Calu3 (cell line): Measurements from ENCODE around the gene TSHR. TPM values are rescaled to one million over a fixed set of nuclear protein-coding genes. Genes with fewer than 3 reads are reported as not detected.
A peak's percentile ranks its signal among the peaks of the same experiment; 100 is the strongest.

Experiments used
- BruUV-seq: library from RNA; stranded (reverse); fragments of 400-500 nt; replicated peaks from 2 replicates; lab custom pipeline; 2021; lab: Mats Ljungman, UMichigan
- CTCF ChIA-PET: fragments of 300-600 bp; sonication (Branson Sonifier 250); formaldehyde crosslinking; loops from one replicate; lab custom pipeline; 2022; ENCODE audit warnings: antibody characterized with exemption; lab: Charles Lee
- DNase-seq: peaks from one replicate; pipeline ENCODE4 v3.0.0; 2022
- H3K27ac Mint-ChIP-seq: one replicate; pipeline ENCODE4 v1.8.0; 2022; ENCODE audit warnings: mixed read lengths; ENCODE audit not compliant: unreplicated experiment
- H3K27me3 Mint-ChIP-seq: one replicate; pipeline ENCODE4 v1.8.0; 2022; ENCODE audit warnings: mixed read lengths; ENCODE audit not compliant: unreplicated experiment
- H3K36me3 Mint-ChIP-seq: one replicate; pipeline ENCODE4 v1.8.0; 2022; ENCODE audit warnings: mild to moderate bottlenecking, moderate library complexity, mixed read lengths; ENCODE audit not compliant: insufficient read depth, unreplicated experiment
- H3K4me1 Mint-ChIP-seq: one replicate; pipeline ENCODE4 v1.8.0; 2022; ENCODE audit warnings: mild to moderate bottlenecking, low read depth, mixed read lengths; ENCODE audit not compliant: unreplicated experiment
- H3K4me3 Mint-ChIP-seq: one replicate; pipeline ENCODE4 v1.8.0; 2022; ENCODE audit warnings: mild to moderate bottlenecking, low read depth, moderate library complexity, mixed read lengths; ENCODE audit not compliant: unreplicated experiment
- H3K9me3 Mint-ChIP-seq: one replicate; pipeline ENCODE4 v1.8.0; 2022; ENCODE audit warnings: low read depth, mixed read lengths; ENCODE audit not compliant: unreplicated experiment
- intact Hi-C: fragments of 100-400 bp; cut with micrococcal nuclease; formaldehyde crosslinking; loops from one replicate; pipeline ENCODE4 v1.10.0; 2022; ENCODE audit not compliant: unreplicated experiment
- total RNA-seq: library from RNA; stranded (reverse); gene quantifications from 2 replicates; pipeline ENCODE4 v1.2.3, GENCODE V29; 2022
- TF ChIP-seq, protein P1 (sequence below): fragments of 200-600 bp; IDR thresholded peaks from one replicate; pipeline ENCODE4 v1.8.0; 2022; ENCODE audit warnings: antibody characterized with exemption; ENCODE audit not compliant: unreplicated experiment

TSHR gene
- total RNA-seq, 1 experiment from 2014 or later, result not detected

DNA sequence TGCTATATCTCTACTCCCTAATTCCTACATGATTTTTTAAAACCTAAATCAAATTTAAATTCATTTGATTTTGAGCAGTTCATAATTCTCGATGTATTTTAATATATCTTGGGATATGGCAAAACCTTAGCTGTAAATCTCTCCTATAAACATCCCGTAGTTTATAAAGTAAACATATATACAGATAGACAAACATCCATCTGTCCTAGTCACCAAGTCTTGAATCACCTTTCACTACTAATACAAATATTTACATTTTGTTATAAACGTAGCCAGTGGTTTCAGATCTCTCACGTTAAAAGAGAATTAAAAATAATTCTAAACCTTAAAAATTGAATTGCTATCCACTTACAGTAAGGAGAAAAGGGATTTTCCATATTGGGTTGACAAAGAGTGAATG lies 107.0 kb downstream of the TSHR start:
- intact Hi-C loops, result loop anchor here (5.0 kb wide), 1 partner anchor 65 kb away; no protein-coding TSS in a partner anchor
- CTCF ChIA-PET, result no interaction called here
- no peaks in the 10 kb centered on the region for H3K9me3 Mint-ChIP-seq
- H3K27ac Mint-ChIP-seq, result no peak overlapping the region
- BruUV-seq, result no TSS peak
- no peaks in the 10 kb centered on the region for H3K4me1 Mint-ChIP-seq
- TF ChIP-seq, protein P1, sequence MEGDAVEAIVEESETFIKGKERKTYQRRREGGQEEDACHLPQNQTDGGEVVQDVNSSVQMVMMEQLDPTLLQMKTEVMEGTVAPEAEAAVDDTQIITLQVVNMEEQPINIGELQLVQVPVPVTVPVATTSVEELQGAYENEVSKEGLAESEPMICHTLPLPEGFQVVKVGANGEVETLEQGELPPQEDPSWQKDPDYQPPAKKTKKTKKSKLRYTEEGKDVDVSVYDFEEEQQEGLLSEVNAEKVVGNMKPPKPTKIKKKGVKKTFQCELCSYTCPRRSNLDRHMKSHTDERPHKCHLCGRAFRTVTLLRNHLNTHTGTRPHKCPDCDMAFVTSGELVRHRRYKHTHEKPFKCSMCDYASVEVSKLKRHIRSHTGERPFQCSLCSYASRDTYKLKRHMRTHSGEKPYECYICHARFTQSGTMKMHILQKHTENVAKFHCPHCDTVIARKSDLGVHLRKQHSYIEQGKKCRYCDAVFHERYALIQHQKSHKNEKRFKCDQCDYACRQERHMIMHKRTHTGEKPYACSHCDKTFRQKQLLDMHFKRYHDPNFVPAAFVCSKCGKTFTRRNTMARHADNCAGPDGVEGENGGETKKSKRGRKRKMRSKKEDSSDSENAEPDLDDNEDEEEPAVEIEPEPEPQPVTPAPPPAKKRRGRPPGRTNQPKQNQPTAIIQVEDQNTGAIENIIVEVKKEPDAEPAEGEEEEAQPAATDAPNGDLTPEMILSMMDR, result no peak
- no peaks in the 10 kb centered on the region for H3K27me3 Mint-ChIP-seq
- no peaks in the 10 kb centered on the region for H3K36me3 Mint-ChIP-seq
- no peak for DNase-seq
- H3K4me3 Mint-ChIP-seq, result no peak overlapping the region

DNA sequence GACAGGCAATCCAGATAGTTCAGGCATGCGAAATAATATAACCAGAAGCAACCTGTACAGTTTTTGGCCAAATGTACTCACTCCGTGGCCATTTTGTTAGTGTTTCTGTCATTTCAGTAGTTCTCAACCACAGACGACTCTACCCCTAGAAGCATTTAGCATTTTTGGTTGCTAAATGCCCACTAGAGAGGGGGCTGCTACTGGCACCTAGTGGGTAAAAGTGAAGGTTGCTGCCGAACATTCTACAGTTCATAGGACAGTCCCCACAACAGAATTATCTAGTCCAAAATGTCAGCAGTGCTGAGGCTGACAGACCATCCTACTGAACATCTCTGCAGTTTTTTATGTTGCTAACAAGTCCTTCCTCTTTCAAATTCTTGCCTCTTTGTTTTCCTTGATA lies 107.4 kb downstream of the TSHR start:
- no TSS peak for BruUV-seq
- CTCF ChIA-PET, result no interaction called here
- no peaks in the 10 kb centered on the region for H3K9me3 Mint-ChIP-seq
- no peak overlapping the region for H3K4me3 Mint-ChIP-seq
- DNase-seq, result peak; percentile 12
- no peaks in the 10 kb centered on the region for H3K27me3 Mint-ChIP-seq
- no peaks in the 10 kb centered on the region for H3K4me1 Mint-ChIP-seq
- TF ChIP-seq, protein P1, result peak; percentile 20
- intact Hi-C loops, result loop anchor here (5.0 kb wide), 1 partner anchor 66 kb away; no protein-coding TSS in a partner anchor
- no peak overlapping the region for H3K27ac Mint-ChIP-seq
- no peaks in the 10 kb centered on the region for H3K36me3 Mint-ChIP-seq

DNA sequence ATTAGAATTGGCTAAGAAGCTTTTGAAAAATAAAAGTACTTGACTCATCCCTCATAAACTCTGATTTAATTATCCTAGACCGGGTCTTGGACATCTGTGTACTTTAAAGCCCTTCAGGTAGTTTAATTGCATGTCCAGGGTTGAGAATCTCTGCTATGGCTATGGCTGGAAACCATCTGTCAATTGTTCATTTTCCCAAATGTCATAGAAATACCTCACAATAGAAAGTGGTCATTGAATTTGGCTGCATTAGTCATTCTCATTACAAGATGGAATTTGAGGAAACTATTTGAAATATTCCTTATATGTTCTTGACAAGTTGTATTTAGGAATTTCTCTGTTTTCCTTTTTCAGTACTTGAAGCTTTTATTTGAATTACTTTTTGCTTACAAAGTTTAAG lies 111.3 kb downstream of the TSHR start:
- intact Hi-C loops, result no loop called here
- no peak overlapping the region for H3K27ac Mint-ChIP-seq
- no peaks in the 10 kb centered on the region for H3K4me1 Mint-ChIP-seq
- H3K36me3 Mint-ChIP-seq, result no peaks in the 10 kb centered on the region
- H3K9me3 Mint-ChIP-seq, result peaks cover 5% of the 10 kb centered on the region
- CTCF ChIA-PET, result no interaction called here
- H3K4me3 Mint-ChIP-seq, result no peak overlapping the region
- BruUV-seq, result no TSS peak
- no peaks in the 10 kb centered on the region for H3K27me3 Mint-ChIP-seq
- DNase-seq, result no peak
- TF ChIP-seq, protein P1, result no peak

DNA sequence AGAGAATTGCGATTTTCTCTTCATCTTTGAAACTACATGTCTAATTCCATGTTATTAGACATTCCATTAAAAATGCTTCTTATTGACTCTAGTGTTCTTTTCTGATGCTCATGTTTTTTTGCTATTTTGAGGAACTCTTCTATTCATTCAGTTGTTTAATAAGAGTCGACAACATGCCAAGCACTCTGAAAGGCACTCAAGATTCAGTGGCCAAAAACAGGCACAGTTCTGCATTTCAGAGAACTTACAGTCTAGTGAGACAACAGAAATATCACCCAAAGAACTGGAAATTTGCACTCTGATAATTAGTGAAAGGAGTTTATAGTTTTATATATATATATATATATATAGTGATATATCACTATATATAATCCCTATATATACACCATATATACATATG lies 111.7 kb downstream of the TSHR start:
- intact Hi-C loops, result no loop called here
- CTCF ChIA-PET, result no interaction called here
- no peaks in the 10 kb centered on the region for H3K27me3 Mint-ChIP-seq
- DNase-seq, result no peak
- no TSS peak for BruUV-seq
- TF ChIP-seq, protein P1, result no peak
- H3K27ac Mint-ChIP-seq, result no peak overlapping the region
- no peaks in the 10 kb centered on the region for H3K4me1 Mint-ChIP-seq
- H3K4me3 Mint-ChIP-seq, result no peak overlapping the region
- H3K36me3 Mint-ChIP-seq, result no peaks in the 10 kb centered on the region
- H3K9me3 Mint-ChIP-seq, result peaks cover 5% of the 10 kb centered on the region
